Endothelial cell of umbilical vein (primary cell): ENCODE data around the gene CIDEA. TPM values are rescaled to one million over a fixed set of nuclear protein-coding genes. Genes with fewer than 3 reads are reported as not detected.
"Not testable (repeated sequence)": the region's sequence is repeated elsewhere in the genome, so short reads cannot be mapped to it uniquely, and the experiment has no call there.

Source experiments
- BruUV-seq: library from RNA; stranded (reverse); fragments of 400-500 nt; replicated peaks from 2 replicates; lab custom pipeline; 2021; lab: Mats Ljungman, UMichigan
- CTCF ChIA-PET: fragments of 300-600, 350-600 bp; sonication (Branson Sonifier 250); formaldehyde crosslinking; loops from one replicate; lab custom pipeline; 2021; ENCODE audit warnings: antibody characterized with exemption, inconsistent platforms; lab: Charles Lee
- POLR2A ChIA-PET: fragments of 300-600, 350-600 bp; sonication (Branson Sonifier 250); formaldehyde crosslinking; loops from one replicate; lab custom pipeline; 2021; ENCODE audit warnings: antibody characterized with exemption, inconsistent platforms; lab: Charles Lee
- DNase-seq: peaks from one replicate; pipeline ENCODE4 v3.0.0-alpha.2; 2011; ENCODE audit warnings: low read depth, low spot score
- FAIRE-seq: peaks from 2 replicates; lab custom pipeline; 2011; peaks lifted over from hg19 to GRCh38; lab: Jason Lieb, UNC
- H2AFZ ChIP-seq: 2 replicates; pipeline ENCODE4 v1.6.0; 2012; ENCODE audit warnings: low read depth, low read length, control low read depth, inconsistent platforms
- H3K27ac ChIP-seq: 2 replicates; pipeline ENCODE4 v1.5.1; 2011; ENCODE audit warnings: low read depth, mild to moderate bottlenecking, control low read depth, low read length, moderate library complexity; ENCODE audit not compliant: insufficient read depth
- H3K27me3 ChIP-seq, 2 experiments: 2 replicates each; pipeline versions ENCODE4 v1.6.0 to v1.6.1; 2011; ENCODE audit warnings: low read length in 2 of 2, mixed read lengths in 1 of 2; ENCODE audit not compliant: control insufficient read depth in 2 of 2, insufficient read depth in 2 of 2
- H3K36me3 ChIP-seq, 2 experiments: 2 replicates in 1 of 2; 3 replicates in 1 of 2; pipeline ENCODE4 v1.5.1; 2011; ENCODE audit warnings: low read length in 2 of 2, mild to moderate bottlenecking in 1 of 2, moderate library complexity in 1 of 2; ENCODE audit not compliant: control insufficient read depth in 2 of 2, insufficient read depth in 2 of 2; ENCODE audit errors: extremely low read depth in 1 of 2
- H3K4me1 ChIP-seq: 3 replicates; pipeline ENCODE4 v1.5.1; 2011; ENCODE audit warnings: mild to moderate bottlenecking, low read length; ENCODE audit not compliant: control insufficient read depth, insufficient read depth; ENCODE audit errors: extremely low read depth
- H3K4me2 ChIP-seq: 2 replicates; pipeline ENCODE4 v1.6.1; 2011; ENCODE audit warnings: low read length, control low read depth, mixed read lengths; ENCODE audit not compliant: insufficient read depth
- H3K4me3 ChIP-seq, 3 experiments: fragments of 200-600 bp in 1 of 3; sonication (generic), shearing (Covaris generic) in 1 of 3; replicated peaks in 1 of 3; 2 replicates each; pipeline ENCODE4 v1.5.1; 2011 to 2016; ENCODE audit warnings: control low read depth in 3 of 3, low read length in 3 of 3, mild to moderate bottlenecking in 2 of 3, inconsistent platforms in 1 of 3, low read depth in 1 of 3, moderate library complexity in 1 of 3; ENCODE audit not compliant: insufficient read depth in 1 of 3
- H3K79me2 ChIP-seq: 2 replicates; pipeline ENCODE4 v1.6.0; 2012; ENCODE audit warnings: low read length, inconsistent platforms; ENCODE audit not compliant: control insufficient read depth, insufficient read depth
- H3K9ac ChIP-seq: replicated peaks from 2 replicates; pipeline ENCODE3; 2011; ENCODE audit warnings: low read length, control low read depth; ENCODE audit not compliant: insufficient read depth; ENCODE audit errors: extremely low read depth
- H3K9me1 ChIP-seq: replicated peaks from 3 replicates; pipeline ENCODE4 v1.6.0; 2011; ENCODE audit warnings: mild to moderate bottlenecking, low read length; ENCODE audit not compliant: control insufficient read depth, insufficient read depth; ENCODE audit errors: extremely low read depth
- H3K9me3 ChIP-seq: replicated peaks from 2 replicates; pipeline ENCODE4 v1.5.1; 2012; ENCODE audit warnings: low read length, inconsistent platforms; ENCODE audit not compliant: control insufficient read depth, insufficient read depth
- H4K20me1 ChIP-seq: replicated peaks from 2 replicates; pipeline ENCODE3; 2011; ENCODE audit warnings: mild to moderate bottlenecking, low read length; ENCODE audit not compliant: control insufficient read depth, insufficient read depth; ENCODE audit errors: extremely low read depth
- EZH2 ChIP-seq: IDR thresholded peaks from 2 replicates; pipeline ENCODE4 v1.6.1; 2012; ENCODE audit warnings: borderline replicate concordance, low read depth, mild to moderate bottlenecking, moderate library complexity, low read length, inconsistent platforms; ENCODE audit not compliant: severe bottlenecking
- FOS ChIP-seq: IDR thresholded peaks from 2 replicates; pipeline ENCODE4 v1.6.1; 2011; ENCODE audit warnings: mild to moderate bottlenecking, low read length, moderate library complexity, borderline replicate concordance; ENCODE audit not compliant: insufficient read depth
- GATA2 ChIP-seq: IDR thresholded peaks from 2 replicates; pipeline ENCODE4 v1.7.0; 2011; ENCODE audit warnings: low read depth, mild to moderate bottlenecking, moderate library complexity, mixed read lengths, low read length; ENCODE audit not compliant: insufficient read length, insufficient read depth
- JUN ChIP-seq: IDR thresholded peaks from 2 replicates; pipeline ENCODE4 v1.6.1; 2011; ENCODE audit warnings: borderline replicate concordance, low read depth; ENCODE audit not compliant: insufficient read length, insufficient read depth
- POLR2A ChIP-seq: IDR thresholded peaks from 2 replicates; pipeline ENCODE4 v1.6.1; 2012; ENCODE audit warnings: low read depth, mild to moderate bottlenecking, control low read depth, low read length
- dilution Hi-C: fragments of 300-500 bp; cut with MboI; formaldehyde crosslinking; loops from one replicate; pipeline ENCODE4 v1.15.0; 2019; ENCODE audit warnings: low sequenced_read_pairs; ENCODE audit not compliant: extremely low pct_ligation_motif_present
- intact Hi-C: fragments of 100-400 bp; cut with micrococcal nuclease; formaldehyde crosslinking; loops from one replicate; pipeline ENCODE4 v1.10.0; 2022
- polyA plus RNA-seq, 4 experiments: library from polyadenylated mRNA; depleted of rRNA in 3 of 4; stranded (reverse) in 3 of 4; unstranded in 1 of 4; fragments of >200 nt; gene quantifications; 2 replicates each; pipeline versions ENCODE4 v1.2.1 to v1.2.3, GENCODE V29; 2011 to 2012; ENCODE audit warnings: missing spikeins in 1 of 4
- total RNA-seq: library from RNA; stranded (reverse); gene quantifications from 2 replicates; pipeline ENCODE4 v1.2.3, GENCODE V29; 2021
- TF ChIP-seq, protein P1 (sequence below), 2 donors: IDR thresholded peaks; 1 replicate in 1 of 2; 2 replicates in 1 of 2; pipeline ENCODE4 v1.5.1; 2011; ENCODE audit warnings: low read length in 2 of 2, mild to moderate bottlenecking in 2 of 2, moderate library complexity in 2 of 2, control low read depth in 1 of 2, inconsistent platforms in 1 of 2, low read depth in 1 of 2; ENCODE audit not compliant: insufficient read depth in 1 of 2; ENCODE audit errors: extremely low read depth in 1 of 2
- TF ChIP-seq, protein P2 (sequence below): IDR thresholded peaks from 2 replicates; pipeline ENCODE4 v1.6.1; 2011; ENCODE audit not compliant: insufficient read depth, insufficient read length

Gene CIDEA
- total and polyA plus RNA-seq, 2 donors (not counting 3 experiments of a cell fraction or from before 2014, with no cell fraction given): 0.42 TPM; not detected in 1

DNA sequence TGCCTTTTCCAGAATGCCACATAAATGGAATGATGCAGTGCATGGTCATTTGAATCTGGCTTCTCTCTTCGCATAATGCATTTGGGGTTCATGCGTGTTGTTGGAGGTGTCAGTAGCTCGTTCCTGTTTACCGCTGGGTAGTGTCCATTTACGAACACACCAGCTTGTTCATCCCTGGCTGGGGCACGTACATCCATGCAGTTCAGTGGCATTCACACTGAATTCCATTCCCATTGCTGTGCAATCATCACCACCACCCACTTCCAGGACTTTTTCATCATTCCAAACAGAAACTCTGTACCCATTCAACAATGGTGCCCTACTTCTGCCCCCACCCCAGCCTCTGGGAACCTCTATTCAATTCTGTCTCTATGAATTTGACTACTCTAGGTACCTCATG lies 14.7 kb upstream of the CIDEA start:
- Histone ChIP-seq H3K9ac (no peak overlapping the region), H3K9me1 (no peaks in the 10 kb centered on the region), H3K4me2 (no peak overlapping the region), H4K20me1 (no peaks in the 10 kb centered on the region), H3K79me2 (no peaks in the 10 kb centered on the region), H3K4me1 (peaks cover 3% of the 10 kb centered on the region), H2AFZ (no peak overlapping the region), H3K9me3 (no peaks in the 10 kb centered on the region), H3K27ac (no peak overlapping the region), H3K36me3 (no peaks in the 10 kb centered on the region), H3K4me3 (no peak overlapping the region), H3K27me3 (peaks cover 11 to 25% of the 10 kb centered on the region in 2 experiments)
- intact Hi-C loops: loop anchor here (10.0 kb wide), 2 partner anchors 585 to 1635 kb away; no protein-coding TSS in a partner anchor
- CTCF ChIA-PET: interaction anchor here (2.6 kb wide), 1 partner anchor 7 kb away, joined by 21 read pairs; no protein-coding TSS in a partner anchor
- no peak for TF ChIP-seq EZH2
- no peak for TF ChIP-seq POLR2A
- no peak for TF ChIP-seq GATA2
- dilution Hi-C loops: no loop called here
- no TSS peak for BruUV-seq
- FAIRE-seq: no peak
- POLR2A ChIA-PET: no interaction called here
- DNase-seq: no peak

DNA sequence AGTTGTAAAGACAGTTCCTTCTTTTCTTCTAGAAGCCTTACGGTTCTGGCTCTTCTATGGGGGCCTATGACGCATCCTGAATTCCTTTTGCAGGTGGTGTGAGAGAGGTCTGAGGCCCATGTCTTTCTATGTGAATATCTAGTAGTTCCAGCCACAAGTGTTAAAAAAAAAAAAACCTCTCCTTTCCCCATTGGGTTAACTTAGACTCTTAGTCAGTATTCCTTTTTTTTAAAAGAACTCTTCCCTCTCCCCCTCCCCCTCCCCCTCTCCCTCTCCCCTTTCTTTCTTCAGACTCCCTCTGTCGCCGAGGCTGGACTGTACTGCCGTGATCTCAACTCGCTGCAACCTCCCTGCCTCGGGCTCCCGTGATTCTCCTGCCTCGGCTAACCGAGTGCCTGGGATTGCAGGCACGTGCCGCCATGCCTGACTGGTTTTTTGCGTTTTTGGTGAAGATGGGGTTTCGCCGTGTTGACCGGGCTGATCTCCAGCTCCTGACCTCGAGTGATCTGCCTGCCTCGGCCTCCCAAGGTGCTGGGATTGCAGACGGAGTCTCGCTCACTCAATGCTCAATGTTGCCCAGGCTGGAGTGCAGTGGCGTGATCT lies 11.4 kb upstream of the CIDEA start:
- TF ChIP-seq, protein P1, sequence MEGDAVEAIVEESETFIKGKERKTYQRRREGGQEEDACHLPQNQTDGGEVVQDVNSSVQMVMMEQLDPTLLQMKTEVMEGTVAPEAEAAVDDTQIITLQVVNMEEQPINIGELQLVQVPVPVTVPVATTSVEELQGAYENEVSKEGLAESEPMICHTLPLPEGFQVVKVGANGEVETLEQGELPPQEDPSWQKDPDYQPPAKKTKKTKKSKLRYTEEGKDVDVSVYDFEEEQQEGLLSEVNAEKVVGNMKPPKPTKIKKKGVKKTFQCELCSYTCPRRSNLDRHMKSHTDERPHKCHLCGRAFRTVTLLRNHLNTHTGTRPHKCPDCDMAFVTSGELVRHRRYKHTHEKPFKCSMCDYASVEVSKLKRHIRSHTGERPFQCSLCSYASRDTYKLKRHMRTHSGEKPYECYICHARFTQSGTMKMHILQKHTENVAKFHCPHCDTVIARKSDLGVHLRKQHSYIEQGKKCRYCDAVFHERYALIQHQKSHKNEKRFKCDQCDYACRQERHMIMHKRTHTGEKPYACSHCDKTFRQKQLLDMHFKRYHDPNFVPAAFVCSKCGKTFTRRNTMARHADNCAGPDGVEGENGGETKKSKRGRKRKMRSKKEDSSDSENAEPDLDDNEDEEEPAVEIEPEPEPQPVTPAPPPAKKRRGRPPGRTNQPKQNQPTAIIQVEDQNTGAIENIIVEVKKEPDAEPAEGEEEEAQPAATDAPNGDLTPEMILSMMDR (IDR thresholded peaks at IDR 0.05; ENCODE audit: extremely low read depth in 1 of 2, insufficient read depth in 1 of 2, low read depth in 1 of 2, low read length in 2 of 2): no peak
- TF ChIP-seq FOS (no peak), POLR2A (no peak), JUN (no peak), EZH2 (no peak)
- TF ChIP-seq, protein P2, sequence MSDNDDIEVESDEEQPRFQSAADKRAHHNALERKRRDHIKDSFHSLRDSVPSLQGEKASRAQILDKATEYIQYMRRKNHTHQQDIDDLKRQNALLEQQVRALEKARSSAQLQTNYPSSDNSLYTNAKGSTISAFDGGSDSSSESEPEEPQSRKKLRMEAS: no peak

DNA sequence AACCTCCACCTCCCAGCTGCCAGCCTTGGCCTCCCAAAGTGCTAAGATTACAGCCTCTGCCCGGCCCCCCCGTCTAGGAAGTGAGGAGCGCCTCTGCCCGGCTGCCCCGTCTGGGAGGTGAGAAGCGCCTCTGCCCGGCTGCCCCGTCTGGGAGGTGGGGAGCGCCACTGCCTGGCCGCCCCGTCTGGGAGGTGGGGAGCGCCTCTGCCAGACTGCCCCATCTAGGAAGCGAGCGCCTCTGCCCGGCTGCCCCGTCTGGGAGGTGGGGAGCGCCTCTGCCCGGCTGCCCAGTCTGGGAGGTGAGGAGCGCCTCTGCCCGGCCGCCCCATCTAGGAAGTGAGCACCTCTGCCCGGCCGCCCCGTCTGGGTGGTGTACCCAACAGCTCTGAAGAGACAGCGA lies 10.9 kb upstream of the CIDEA start:
- DNase-seq, H3K9ac ChIP-seq, H3K9me1 ChIP-seq, H3K4me1 ChIP-seq, H3K36me3 ChIP-seq, BruUV-seq, H3K4me2 ChIP-seq, H2AFZ ChIP-seq, intact Hi-C loops, FAIRE-seq, H3K4me3 ChIP-seq, dilution Hi-C loops, H3K27ac ChIP-seq, H4K20me1 ChIP-seq, POLR2A ChIA-PET, H3K9me3 ChIP-seq, CTCF ChIA-PET, H3K79me2 ChIP-seq: not testable (repeated sequence)
- H3K27me3 ChIP-seq: peaks cover 13 to 37% of the 10 kb centered on the region in 2 experiments

More for the DNA sequence above, 11.4 kb upstream of the CIDEA start:
- no peaks in the 10 kb centered on the region for H4K20me1 ChIP-seq
- no peak overlapping the region for H3K4me2 ChIP-seq
- no peak overlapping the region for H2AFZ ChIP-seq
- peaks cover 13 to 34% of the 10 kb centered on the region in 2 experiments for H3K27me3 ChIP-seq
- H3K4me3 ChIP-seq: no peak overlapping the region
- dilution Hi-C loops: no loop called here
- ChIA-PET CTCF (no interaction called here), POLR2A (no interaction called here)
- no peaks in the 10 kb centered on the region for H3K9me3 ChIP-seq
- no peaks in the 10 kb centered on the region for H3K9me1 ChIP-seq
- no peaks in the 10 kb centered on the region for H3K36me3 ChIP-seq
- DNase-seq (no peak), FAIRE-seq (no peak)
- BruUV-seq: no TSS peak
- intact Hi-C loops: no loop called here
- H3K9ac ChIP-seq: no peak overlapping the region
- H3K4me1 ChIP-seq: no peaks in the 10 kb centered on the region
- H3K27ac ChIP-seq: no peak overlapping the region
- H3K79me2 ChIP-seq: no peaks in the 10 kb centered on the region
